Measurements from ENCODE around the gene CRADD.
"Not testable (repeated sequence)": the region's sequence is repeated elsewhere in the genome, so short reads cannot be mapped to it uniquely, and the experiment has no call there.

Gene CRADD

DNA sequence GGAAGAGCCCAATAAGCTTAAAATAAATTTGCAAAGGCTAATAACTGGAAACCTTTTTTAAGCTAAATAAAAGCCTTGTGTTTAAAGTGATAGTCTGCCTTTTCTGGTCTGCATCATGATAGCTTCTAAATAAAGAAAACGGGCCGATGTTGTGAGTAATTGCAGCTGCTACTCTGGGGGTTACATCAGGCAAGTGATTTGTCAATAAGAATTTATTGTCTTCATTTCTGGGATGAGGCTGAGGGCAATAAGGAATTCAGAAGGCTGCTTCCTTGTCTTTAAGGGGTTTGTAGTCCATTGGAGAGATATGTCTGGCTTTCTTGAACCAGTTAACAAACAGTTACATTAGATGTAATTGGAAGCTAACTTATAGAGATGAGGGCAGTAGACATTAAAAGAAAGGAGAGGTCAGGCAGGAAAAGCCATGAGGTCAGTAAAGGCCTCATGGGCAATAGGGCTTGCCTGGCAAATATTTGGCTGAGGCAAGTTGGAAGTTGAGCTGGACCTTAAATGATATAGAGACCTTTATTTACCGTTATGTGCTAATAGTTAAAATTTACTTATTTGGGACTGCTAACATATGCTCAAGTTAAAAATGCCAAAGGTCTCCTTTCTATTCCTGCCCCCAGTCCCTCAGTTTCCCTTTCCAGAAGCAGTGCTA, 85.0 kb downstream of the CRADD start:
- no peak for DNase-seq

DNA sequence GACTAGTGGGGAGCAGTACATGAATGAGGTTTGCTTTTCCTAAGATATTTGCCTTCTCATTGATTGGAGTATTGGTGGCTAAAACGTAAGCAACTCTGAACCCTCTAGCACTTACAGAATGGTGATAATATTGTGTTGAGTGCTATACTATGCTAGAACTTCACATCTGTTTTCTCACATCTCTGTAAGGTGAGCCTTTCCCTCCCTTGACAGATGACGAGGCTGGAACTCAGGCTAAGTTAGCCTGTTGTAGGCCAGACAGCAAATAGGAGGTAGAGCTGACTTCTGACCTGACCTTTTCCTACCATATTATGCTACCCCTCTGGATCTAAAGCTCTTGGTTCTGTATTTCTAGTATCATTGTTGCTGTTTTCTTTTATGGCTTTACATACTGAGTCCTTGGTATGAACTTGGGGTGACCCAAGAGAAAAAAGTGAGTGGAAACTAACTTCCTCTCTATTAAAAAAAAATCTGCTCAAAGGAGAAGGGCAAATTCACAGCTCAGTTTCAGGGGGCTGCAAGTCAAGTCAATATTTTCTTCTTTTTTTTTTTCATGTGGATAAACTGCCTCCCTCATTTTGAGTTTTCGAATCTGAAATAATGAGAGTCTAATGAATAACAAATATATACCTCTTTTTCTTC, 85.9 kb downstream of the CRADD start:
- no peak for DNase-seq

DNA sequence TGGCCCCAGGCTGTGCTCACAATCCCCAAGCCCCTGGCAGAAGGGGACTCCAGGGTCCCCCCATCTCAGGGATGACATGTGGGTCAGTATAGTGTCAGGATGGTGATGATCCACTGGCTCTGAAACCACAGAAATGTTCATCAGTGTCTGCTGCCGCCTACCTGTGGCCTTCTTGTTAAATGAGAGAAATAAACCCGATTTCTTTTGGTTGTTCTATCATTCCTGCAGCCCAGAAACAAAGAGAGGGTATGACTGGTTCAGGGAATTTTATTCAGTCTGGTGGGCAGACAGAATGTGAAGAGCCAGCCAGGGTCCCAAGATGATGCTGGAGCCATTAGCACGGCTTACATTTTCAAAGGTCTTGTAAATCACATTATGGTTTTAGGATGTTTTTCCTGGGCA, 86.6 kb downstream of the CRADD start:
- no peak for DNase-seq

DNA sequence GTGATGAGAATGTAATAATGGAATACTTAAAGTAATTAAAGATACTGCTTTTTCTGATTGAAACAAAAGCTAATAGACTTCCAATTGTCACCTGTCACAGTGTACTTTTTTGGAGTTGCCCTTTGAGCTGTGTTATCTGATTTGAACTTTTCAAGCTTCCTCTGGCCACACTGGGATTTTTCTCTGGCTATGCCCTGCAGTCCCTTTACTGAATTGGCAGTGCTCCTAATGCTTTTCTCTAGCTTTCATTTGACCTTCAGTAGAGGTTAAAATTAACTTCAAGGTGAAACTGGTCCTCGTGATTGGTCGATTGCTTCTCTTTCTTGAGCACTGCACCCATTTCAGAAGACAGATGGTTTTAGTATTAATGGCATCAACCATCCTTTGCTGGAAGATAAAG, 89.2 kb downstream of the CRADD start:
- DNase-seq = no peak

DNA sequence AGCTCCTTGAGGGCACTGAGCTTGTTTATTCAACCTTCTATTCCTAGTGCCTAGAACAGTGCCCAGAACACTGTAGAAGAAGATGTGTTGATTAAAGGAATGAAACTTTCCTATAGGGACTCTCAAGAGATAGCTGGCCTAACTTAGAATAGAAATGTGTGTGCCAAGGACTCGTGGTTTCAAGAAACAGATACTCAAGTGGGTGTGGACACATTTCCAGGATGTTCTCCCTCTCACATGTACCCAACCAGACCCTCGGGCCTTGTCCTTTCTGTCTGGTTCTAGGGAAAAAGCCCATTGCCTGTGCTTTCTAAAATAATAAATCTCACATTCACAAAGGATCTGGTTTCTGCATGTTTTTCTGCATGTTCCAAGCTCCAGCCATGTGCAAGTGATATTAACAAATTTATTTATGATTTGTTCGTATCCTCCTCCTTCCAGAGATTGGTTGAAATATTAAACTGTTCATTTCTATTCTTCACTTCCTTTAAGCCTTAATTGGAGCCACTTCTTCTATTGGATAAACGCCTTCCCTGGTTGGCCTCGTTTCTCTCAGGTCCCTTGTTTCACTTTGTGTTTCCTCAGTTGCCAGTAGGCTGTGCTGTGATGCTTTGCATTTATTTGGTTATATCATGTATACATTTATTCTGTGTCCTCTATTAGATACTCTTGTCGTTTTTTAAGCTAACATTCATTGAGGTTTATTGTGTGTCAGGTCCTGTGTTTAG, 89.8 kb downstream of the CRADD start:
- DNase-seq = no peak

DNA sequence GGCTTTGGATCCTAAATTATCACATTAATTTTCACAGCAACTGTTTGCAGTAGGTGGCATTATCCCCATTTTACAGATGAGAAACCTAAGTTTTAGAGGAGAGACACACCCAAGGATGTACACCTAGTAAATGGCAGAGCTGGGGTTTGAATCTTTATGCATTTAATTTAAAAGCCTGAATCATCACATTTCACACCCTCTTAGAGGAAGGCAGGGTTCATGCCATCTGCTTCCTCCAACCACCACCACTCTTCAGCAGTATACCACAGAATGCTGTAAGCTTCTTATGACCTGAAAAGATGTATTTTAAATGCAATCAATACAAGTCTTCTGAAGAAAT, 90.3 kb downstream of the CRADD start:
- DNase-seq = no peak

DNA sequence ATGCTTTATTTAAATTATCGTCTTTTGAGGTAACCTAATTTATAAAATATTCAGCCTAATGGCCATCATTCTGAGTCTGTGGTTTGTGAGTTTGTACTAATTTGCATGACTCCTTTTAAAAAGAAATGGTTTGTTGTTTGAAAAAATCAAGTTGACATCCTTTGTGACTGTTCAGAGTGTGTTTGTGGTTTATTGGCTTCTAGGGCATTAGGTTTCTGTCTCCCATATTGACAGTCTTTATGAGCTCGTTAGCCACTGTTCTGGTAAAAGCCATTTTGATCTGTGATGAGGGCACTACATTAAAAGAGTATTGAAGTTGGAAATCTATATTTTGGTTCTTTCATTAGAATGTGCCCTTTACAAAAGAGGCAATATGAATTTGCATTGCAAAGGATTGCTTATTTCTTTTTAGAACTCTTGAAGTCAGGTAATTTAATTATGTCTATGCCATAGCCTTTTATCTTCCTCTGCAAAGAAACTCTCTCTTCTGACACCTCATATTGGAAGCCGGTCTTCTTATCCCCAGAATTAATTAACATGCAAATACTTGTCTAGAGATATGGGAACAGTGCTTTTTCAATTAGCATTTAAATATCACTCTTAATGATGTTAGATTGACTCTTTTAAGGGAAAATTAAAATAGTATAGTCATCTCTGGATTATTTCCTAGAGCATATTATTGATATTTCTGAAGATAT, 95.0 kb downstream of the CRADD start:
- no peak for DNase-seq

DNA sequence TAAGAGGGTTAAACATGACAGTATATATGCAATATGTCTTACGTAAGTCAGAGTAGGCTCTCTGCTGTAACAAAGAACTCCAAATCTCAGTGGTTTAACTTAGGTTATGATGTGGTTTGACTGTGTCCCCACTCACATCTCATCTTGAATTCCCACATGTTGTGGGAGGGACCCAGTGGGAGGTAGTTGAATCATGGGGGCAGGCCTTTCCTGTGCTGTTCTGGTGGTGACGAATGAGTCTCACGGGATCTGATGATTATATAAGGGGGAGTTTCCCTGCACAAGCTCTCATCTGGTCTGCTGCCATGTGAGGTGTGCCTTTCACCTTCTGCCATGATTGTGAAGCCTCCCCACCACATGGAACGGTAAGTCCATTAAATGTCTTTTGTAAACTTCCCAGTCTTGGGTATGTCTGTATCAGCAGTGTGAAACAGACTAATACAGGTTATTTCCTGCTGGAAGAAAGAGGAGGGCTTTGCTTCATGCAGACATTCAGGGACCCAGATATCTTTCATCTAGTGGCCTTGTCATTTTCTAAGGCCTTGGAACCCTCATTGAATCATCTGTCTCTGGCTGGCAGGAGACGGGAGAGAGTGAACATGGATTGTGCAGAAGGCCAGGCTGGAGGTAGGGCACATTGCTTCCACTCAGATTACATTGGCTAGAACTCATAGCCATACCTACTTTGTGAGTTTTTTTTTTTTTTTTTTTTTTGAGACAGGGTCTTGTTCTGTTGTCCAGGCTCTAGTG, 96.1 kb downstream of the CRADD start:
- DNase-seq = peak; percentile 13

DNA sequence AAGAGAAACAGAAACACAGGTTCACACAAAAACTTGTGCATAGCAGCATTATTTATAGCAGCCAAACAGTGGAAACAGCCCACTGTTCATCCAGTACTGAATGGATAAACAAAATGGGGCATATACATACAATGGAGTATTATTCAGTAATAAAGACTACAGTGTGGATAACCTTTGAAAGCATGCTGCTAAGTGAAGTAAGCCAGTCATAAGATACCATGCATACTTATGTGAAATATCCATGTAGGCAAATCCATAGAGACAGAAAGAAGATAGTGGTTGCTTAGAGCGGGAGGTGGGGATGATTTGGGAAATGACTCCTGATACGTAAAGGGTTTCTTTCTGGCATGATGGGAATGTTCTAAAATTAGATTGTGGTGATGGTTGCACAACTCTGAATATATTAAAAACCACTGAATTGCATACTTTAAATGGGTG, 99.4 kb downstream of the CRADD start:
- no peak for DNase-seq

DNA sequence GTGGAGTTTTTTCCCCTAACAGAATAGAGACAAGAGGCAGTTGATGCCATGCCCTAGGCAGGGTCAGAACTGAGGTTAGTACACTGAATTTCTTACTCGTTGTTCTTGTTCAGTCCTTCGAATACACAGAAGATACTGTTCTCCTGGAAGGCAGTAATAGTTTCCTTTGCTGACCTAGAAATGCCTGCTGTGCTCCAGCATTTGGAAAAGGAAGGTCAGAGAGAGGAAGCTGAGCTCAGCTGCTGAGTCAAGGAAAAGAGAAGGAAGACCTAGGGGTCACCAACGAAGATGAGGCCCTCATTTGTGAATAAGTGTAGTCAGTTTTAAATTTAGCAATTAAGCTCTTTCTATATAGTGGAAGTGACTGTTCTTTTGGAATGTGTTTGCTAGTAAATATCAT, 100.1 kb downstream of the CRADD start:
- DNase-seq = no peak

DNA sequence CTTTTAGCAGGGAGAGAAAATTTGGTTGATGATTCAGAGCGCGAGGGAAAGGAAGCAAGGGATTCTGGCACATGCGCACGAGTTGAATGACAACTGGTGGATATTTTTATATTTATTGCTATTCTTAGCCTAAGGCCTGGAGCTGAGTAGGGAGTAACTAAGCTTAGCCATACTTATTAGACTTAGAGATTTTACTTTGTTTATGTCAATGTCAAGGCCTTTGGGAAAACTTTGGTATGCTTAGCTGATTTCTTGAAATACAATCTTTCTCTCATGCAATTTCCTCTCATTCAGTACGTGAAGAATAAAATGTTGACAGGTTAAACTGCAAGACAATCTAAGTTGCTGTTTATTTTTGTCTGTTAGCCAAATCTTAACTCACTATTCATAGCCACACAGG, 101.1 kb downstream of the CRADD start:
- DNase-seq = no peak

DNA sequence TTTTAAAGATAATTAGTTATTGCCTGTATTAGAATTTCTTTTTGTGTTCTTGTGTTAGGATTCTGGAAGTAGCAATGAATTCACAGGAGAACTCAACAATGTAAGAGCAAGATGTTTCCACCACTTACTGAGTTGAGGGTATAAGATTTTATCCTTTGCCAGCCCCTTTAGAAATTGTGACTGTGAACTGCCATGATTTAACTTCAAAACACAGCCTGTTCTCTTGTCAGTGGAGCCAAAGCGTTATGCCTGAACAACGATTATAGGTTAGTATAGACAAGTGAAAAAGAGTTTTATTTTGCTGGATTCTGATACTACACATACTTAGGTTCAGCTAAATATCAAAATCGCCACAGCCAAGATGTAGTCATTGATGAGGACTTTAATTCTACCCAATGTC, 101.6 kb downstream of the CRADD start:
- DNase-seq = no peak

DNA sequence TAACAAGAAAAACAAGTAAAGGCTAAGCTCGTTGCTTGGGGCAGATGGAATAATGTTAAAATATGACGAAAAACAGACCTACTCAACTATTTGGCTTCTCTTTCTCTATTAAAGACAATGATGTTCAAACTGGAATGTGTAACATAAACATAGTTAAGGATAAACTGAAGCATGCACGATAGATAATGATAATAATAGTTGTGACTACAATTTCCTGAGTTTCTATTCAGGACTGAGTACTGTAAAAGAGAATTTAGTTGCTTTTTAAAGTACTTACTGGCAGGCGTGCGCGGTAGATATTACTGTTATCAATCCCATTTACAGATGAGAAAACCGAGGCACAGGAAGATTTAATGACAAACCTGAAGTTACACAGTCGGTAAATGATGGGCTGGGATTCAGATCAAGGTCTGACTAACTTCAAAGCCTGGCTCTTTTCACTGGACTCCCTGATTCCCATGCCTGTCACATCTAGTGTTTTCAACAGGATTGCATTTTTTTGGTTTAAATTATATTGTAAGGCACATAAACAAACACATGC, 103.0 kb downstream of the CRADD start:
- DNase-seq = no peak

DNA sequence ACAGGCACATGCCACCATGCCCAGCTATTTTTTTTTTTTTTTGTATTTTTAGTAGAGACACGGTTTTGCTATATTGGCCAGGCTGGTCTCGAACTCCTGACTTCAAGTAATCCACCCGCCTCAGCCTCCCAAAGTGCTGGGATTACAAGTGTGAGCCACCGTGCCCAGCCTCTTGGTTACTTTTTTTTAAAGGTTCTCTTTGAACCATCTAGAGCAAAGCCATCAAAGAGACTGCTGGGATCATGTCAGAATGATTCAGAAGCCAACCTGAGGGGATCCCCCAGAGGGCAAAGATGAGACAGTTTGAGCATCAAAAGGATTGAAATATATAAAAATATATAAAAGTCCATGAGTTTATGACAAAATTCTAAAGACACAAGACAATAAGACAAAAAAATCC, 103.7 kb downstream of the CRADD start:
- DNase-seq = not testable (repeated sequence)

DNA sequence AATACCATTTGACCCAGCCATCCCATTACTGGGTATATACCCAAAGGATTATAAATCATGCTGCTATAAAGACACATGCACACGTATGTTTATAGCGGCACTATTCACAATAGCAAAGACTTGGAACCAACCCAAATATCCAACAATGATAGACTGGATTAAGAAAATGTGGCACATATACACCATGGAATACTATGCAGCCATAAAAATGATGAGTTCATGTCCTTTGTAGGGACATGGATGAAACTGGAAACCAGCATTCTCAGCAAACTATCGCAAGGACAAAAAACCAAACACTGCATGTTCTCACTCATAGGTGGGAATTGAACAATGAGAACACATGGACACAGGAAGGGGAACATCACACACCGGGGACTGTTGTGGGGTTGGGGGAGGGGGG, 104.8 kb downstream of the CRADD start:
- not testable (repeated sequence) for DNase-seq

DNA sequence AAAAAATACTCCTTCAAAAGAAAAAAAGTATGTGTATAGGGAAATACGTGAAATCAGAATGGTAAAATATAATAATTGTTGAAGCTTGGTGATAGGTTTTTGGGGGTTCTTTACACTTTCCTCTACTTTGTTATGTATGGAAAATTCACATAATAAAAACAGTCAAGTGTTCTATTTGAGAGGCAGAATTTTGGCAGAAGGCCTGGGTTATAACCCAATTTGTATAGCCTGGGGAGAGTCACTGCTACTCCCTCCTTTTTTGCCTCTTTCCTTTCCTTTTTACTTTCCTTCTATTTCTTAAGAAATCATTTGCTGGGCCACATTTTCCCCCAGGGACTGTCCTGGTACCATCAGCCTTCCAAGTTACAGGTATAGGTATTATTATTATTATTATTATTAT, 105.7 kb downstream of the CRADD start:
- DNase-seq = no peak

DNA sequence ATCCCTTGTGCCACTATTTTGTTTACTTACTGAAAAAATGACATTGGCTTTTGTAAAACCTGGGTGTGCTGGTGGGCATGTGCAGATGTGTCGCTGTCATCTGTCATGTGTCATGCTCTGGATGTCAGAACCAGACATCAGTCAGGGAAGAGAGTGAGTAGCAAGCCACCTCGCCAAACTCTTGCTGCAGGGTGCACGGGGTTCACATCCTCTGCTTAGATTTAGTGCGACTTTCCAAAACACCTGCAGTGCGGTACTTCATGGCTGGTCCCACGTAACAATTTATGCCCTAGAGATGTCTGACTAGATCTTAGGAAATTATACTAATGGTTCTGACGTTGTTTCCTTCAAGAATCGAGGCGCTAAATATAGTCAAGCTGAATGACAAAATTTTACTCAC, 106.7 kb downstream of the CRADD start:
- DNase-seq = no peak

DNA sequence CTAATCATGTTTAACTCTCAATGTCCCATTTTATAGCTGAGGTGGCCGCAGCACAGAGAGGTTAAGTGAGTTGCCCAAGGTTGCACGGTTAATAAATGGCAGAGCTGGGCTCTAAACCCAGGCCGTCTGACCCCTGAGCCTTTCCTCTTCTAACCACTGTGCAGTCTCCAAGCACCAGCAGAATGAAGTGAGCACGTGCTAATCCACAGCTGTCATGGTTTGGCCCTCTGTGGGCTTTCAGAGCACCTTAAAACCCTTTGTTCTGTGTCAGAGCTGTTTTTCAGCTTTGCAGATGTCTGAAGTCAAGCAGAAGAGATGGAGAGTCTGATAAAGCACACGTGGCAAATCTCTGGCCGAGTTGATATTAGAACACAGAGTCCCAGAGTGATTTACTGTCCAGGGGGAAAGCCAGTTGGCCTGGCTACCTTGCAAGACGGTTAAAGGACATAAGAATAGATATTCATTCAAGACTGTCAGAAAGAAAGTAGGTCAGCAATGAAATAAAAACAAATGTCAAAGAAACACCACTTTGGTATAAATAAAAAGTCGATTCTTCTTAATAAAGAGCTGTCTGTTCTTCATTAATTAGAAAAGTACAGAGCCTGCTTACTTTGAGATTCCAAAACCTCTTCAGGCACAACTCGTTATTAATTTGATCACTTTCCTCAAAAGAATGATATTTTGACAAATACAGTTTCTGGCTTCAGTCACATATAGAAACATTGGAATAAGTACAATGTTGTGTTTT, 107.3 kb downstream of the CRADD start:
- DNase-seq = no peak

DNA sequence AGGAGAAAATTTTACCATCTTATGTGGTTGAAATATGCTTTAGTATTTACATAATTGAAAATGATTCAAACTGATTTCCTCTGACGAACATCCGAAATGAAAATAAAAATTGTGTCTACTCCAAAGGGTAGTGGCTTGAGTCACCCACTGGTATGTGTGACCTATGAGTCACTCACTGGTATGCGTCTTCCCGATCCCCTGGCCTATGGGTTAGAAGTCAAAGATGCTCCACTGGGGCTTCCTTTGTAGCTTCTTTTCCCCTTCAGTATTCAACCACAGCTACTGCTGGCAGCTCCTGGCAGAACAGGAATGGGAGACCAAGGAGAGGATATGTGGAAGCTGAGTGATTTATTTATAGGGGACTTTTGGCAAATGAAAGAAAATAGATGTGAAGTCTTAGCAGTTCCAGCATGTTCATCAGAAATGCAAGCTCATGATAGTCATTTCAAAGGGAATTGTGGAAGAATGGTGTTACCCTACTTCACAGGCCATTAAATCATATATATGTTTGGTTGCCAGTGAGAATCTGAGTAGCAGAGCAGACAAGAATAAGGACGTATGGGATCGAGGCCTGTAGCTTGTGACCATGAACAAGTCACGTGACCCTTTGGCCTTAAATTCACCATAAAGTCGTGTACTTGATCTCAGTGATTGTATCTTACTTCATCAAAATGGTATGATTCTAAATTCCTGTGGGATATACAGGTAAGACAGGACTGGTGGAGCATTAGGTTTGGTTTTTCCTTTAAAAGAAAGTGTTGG, 108.3 kb downstream of the CRADD start:
- no peak for DNase-seq

DNA sequence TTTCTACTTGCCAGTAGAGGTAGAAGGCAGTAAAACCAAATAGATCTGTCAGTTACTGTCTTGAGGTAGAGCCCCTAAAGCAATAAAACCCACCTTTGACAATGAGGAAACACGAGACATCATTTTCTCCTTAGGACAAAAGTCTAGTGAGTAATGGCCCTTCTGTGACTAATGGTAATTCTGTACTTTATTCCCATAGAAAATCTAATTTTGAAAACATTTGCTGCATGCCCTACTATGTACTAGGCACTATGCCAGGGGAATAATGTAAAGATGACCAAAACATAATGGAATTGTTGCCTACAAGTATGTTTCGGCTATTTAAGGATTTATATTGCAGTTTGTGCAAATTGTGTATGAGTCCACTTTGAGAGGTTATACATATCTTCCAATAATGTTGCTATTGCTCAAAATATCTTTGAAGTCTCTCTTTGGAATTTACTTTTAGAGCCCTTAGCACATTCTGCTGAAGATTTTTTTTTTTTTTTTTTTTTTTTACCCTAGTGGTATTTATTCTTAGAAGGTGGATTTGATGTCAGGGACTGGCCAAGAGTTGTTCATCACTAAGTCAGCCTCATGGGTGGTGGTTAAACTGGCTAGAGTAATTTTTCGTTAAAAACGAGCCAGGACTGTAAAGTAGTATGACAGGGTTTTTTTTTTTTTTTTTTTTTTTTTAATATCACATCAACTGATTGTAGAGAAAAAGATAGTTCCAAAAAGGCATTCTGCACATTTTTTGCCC, 109.7 kb downstream of the CRADD start:
- no peak for DNase-seq

DNA sequence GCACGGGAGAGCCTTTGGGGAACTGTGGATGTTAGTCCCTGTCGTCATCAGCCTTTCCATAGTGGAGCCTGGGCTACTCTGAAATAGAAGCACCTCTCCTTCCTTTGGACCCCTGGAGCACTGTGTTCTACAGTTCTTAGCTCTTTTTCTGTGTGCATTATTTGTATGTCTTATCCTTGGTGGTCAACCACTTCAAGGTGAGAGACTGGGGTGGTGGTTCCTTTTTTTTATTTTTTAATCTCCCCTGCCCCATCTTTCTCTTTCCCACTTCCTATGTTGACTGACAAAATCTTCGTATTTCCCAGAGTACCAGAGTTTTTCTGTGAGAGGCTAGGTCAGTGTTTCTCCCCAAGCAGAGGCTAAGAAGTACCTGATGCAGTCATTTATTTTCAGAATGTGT, 111.7 kb downstream of the CRADD start:
- DNase-seq = no peak

Data from NCI-H1436 (cell line).